ENCODE measurements around the gene GBX2. TPM values are rescaled to one million over a fixed set of nuclear protein-coding genes. Genes with fewer than 3 reads are reported as not detected.

GBX2 gene
- total and polyA plus RNA-seq, 2 experiments from 2014 or later, result 0.99 to 1.3 TPM

DNA sequence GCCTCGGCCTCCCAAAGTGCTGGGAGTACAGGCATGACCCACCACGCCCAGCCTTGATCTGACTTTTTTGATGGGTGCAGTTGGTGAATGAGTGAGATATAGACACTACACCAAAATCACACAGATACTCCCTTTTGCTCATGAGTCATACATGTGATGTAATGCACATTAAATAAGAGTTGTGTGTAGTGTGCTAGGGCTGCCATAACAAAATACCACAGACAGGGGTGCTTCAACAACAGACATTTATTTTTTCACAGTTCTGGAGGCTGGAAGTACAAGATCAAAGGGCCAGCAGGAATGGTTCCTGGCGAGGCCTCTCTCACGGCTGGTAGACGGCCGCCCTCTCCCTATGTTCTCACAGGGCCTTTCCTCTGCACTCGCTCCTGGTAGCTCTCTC lies 46.6 kb downstream of the GBX2 start:
- TF ChIP-seq EZH2phosphoT487 (IDR thresholded peaks at IDR 0.05; ENCODE audit: unreplicated experiment) (no peak), POLR2AphosphoS5 (IDR thresholded peaks at IDR 0.05; ENCODE audit: low read depth) (no peak), NANOG (IDR thresholded peaks at IDR 0.05; ENCODE audit: borderline replicate concordance) (no peak)
- TF ChIP-seq, protein P1, sequence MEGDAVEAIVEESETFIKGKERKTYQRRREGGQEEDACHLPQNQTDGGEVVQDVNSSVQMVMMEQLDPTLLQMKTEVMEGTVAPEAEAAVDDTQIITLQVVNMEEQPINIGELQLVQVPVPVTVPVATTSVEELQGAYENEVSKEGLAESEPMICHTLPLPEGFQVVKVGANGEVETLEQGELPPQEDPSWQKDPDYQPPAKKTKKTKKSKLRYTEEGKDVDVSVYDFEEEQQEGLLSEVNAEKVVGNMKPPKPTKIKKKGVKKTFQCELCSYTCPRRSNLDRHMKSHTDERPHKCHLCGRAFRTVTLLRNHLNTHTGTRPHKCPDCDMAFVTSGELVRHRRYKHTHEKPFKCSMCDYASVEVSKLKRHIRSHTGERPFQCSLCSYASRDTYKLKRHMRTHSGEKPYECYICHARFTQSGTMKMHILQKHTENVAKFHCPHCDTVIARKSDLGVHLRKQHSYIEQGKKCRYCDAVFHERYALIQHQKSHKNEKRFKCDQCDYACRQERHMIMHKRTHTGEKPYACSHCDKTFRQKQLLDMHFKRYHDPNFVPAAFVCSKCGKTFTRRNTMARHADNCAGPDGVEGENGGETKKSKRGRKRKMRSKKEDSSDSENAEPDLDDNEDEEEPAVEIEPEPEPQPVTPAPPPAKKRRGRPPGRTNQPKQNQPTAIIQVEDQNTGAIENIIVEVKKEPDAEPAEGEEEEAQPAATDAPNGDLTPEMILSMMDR (conservative IDR thresholded peaks at IDR 0.05; ENCODE audit: low read depth in 2 of 2), result no peak
- H3K9me2 ChIP-seq (ENCODE audit: insufficient read depth), result no peaks in the 10 kb centered on the region
- H3K4me3 Mint-ChIP-seq, result no peak overlapping the region
- H3K36me3 ChIP-seq (ENCODE audit: insufficient read depth), result no peaks in the 10 kb centered on the region
- peaks cover 38% of the 10 kb centered on the region for H3K4me1 Mint-ChIP-seq
- no peaks in the 10 kb centered on the region for H3F3A ChIP-seq (replicated peaks; ENCODE audit: low read depth)
- DNase-seq (ENCODE audit: low spot score) (no peak), ATAC-seq (no peak)
- no peaks in the 10 kb centered on the region for H3K79me2 ChIP-seq (replicated peaks; ENCODE audit: insufficient read depth)
- peaks cover 3% of the 10 kb centered on the region; the same call in 1 of the 3 replicates for H3K36me3 Mint-ChIP-seq (ENCODE audit: low read depth)
- no peak overlapping the region for H2AFZ ChIP-seq
- peaks cover 16% of the 10 kb centered on the region for H3K4me1 ChIP-seq (ENCODE audit: insufficient read depth)
- H3K27me3 Mint-ChIP-seq (ENCODE audit: insufficient read depth, low read depth, poor library complexity), result peaks cover 23% of the 10 kb centered on the region
- no peak overlapping the region for H3K27ac Mint-ChIP-seq
- peaks cover 10% of the 10 kb centered on the region; the same call in 1 of the 2 replicates for H3K27me3 ChIP-seq (ENCODE audit: insufficient read depth)
- no peak overlapping the region for H3K4me3 ChIP-seq
- H3K27ac ChIP-seq (ENCODE audit: low read depth), result no peak overlapping the region
- peaks cover 8% of the 10 kb centered on the region; the same call in 1 of the 2 replicates for H4K20me1 ChIP-seq (replicated peaks; ENCODE audit: insufficient read depth)
- H3K4me2 ChIP-seq, result no peak overlapping the region
- no peaks in the 10 kb centered on the region; the same call in 2 of the 3 replicates for H3K9me3 Mint-ChIP-seq

GRCh38 chr2:236120829-236121228 lies 47.4 kb downstream of the GBX2 start:
- Histone ChIP-seq H3K9me2 (ENCODE audit: insufficient read depth) (no peaks in the 10 kb centered on the region), H3K4me3 (no peak overlapping the region), H3K4me2 (no peak overlapping the region), H3K27ac (ENCODE audit: low read depth) (no peak overlapping the region), H3K4me1 (ENCODE audit: insufficient read depth) (peaks cover 16% of the 10 kb centered on the region; the same call in 1 of the 2 replicates), H3K36me3 (ENCODE audit: insufficient read depth) (no peaks in the 10 kb centered on the region), H2AFZ (no peak overlapping the region), H3K79me2 (replicated peaks; ENCODE audit: insufficient read depth) (no peaks in the 10 kb centered on the region), H3F3A (replicated peaks; ENCODE audit: low read depth) (no peaks in the 10 kb centered on the region), H4K20me1 (replicated peaks; ENCODE audit: insufficient read depth) (peaks cover 8% of the 10 kb centered on the region; the same call in 1 of the 2 replicates), H3K27me3 (ENCODE audit: insufficient read depth) (peaks cover 10% of the 10 kb centered on the region; the same call in 1 of the 2 replicates)
- H3K4me3 Mint-ChIP-seq, result no peak overlapping the region
- DNase-seq (ENCODE audit: low spot score) (no peak), ATAC-seq (no peak)
- H3K27ac Mint-ChIP-seq, result no peak overlapping the region
- peaks cover 37% of the 10 kb centered on the region for H3K4me1 Mint-ChIP-seq
- H3K27me3 Mint-ChIP-seq (ENCODE audit: insufficient read depth, low read depth, poor library complexity), result peaks cover 25% of the 10 kb centered on the region
- H3K9me3 Mint-ChIP-seq, result no peaks in the 10 kb centered on the region; the same call in 2 of the 3 replicates
- peaks cover 3% of the 10 kb centered on the region; the same call in 1 of the 3 replicates for H3K36me3 Mint-ChIP-seq (ENCODE audit: low read depth)
- TF ChIP-seq, protein P1 (conservative IDR thresholded peaks at IDR 0.05; ENCODE audit: low read depth in 2 of 2), result no peak
- TF ChIP-seq ZNF331 (CRISPR knock-in tag; IDR thresholded peaks at IDR 0.05; ENCODE audit: low read depth) (no peak), ZNF114 (CRISPR knock-in tag; IDR thresholded peaks at IDR 0.05) (no peak), EZH2phosphoT487 (IDR thresholded peaks at IDR 0.05; ENCODE audit: unreplicated experiment) (no peak), JUNB (IDR thresholded peaks at IDR 0.05; ENCODE audit: unreplicated experiment) (no peak), REST (IDR thresholded peaks at IDR 0.05; ENCODE audit: unreplicated experiment) (no peak), CREB1 (CRISPR knock-in tag; IDR thresholded peaks at IDR 0.05; ENCODE audit: low read depth) (no peak)
- TF ChIP-seq, protein P2, sequence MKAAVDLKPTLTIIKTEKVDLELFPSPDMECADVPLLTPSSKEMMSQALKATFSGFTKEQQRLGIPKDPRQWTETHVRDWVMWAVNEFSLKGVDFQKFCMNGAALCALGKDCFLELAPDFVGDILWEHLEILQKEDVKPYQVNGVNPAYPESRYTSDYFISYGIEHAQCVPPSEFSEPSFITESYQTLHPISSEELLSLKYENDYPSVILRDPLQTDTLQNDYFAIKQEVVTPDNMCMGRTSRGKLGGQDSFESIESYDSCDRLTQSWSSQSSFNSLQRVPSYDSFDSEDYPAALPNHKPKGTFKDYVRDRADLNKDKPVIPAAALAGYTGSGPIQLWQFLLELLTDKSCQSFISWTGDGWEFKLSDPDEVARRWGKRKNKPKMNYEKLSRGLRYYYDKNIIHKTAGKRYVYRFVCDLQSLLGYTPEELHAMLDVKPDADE (IDR thresholded peaks at IDR 0.05), result no peak
